ENCODE results near the gene DNAH8. TPM values are rescaled to one million over a fixed set of nuclear protein-coding genes. Genes with fewer than 3 reads are reported as not detected.
A peak's percentile ranks its signal among the peaks of the same experiment; 100 is the strongest.

Gene DNAH8
- total and polyA plus RNA-seq, 9 donors = 0.58 to 4.3 (median 1.5) TPM

DNA sequence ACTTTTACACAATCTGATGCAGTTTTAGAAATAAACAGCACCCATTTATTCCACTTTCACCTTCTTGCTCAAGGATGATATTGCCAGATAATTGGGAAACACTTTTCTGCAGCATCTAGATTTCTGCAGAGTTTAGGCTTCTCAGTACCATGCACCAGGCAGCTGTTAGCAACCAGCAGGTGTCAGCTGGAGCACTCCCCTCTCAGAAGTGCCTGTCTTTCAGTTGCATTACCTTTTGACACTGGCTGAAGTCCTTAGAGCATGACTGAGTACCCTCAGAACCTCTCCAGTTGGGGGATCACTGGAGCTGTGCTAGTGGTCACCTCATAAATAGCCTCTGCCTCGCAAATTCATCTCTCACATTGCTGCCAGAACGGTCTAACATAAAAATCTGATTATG, 91.2 kb downstream of the DNAH8 start:
- Histone ChIP-seq H3K4me1 (ENCODE audit: control insufficient read depth, insufficient read depth, low read length) (peaks cover 5% of the 10 kb centered on the region), H3K27me3 (ENCODE audit: control insufficient read depth, insufficient read depth, low read length) (no peaks in the 10 kb centered on the region), H3K36me3 (ENCODE audit: control insufficient read depth, insufficient read depth, low read length) (no peaks in the 10 kb centered on the region), H3K4me3 (ENCODE audit: low read length) (no peak overlapping the region), H3K27ac (ENCODE audit: low read length) (no peak overlapping the region), H3K9me3 (replicated peaks; ENCODE audit: control insufficient read depth, low read depth, low read length) (no peaks in the 10 kb centered on the region)
- DNase-seq = peak; percentile 27
- no CpG with 5 or more reads among the region's 2 CpGs for WGBS (ENCODE audit: insufficient coverage)

DNA sequence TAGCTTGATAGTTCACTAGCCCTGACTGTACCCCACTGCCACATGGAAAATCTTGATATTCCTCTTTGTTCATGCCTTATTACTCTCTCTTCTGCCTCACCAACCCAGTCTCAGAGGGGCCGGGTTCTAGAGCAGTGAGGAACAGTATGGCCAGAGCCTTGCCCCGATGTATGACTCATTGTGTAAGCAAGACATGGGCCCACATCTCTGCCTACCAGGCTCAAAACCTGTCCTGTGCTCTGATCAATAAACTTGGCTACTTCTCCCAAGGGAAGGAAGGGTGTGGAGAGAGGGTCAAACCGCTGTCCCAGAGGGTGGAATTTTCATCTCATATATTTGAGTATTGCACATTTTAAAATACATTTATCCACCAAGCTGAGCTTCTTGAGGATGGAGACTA, 91.7 kb downstream of the DNAH8 start:
- peaks cover 5% of the 10 kb centered on the region for H3K4me1 ChIP-seq (ENCODE audit: control insufficient read depth, insufficient read depth, low read length)
- H3K9me3 ChIP-seq (replicated peaks; ENCODE audit: control insufficient read depth, low read depth, low read length) = no peaks in the 10 kb centered on the region
- no peaks in the 10 kb centered on the region for H3K27me3 ChIP-seq (ENCODE audit: control insufficient read depth, insufficient read depth, low read length)
- WGBS (ENCODE audit: insufficient coverage) = no CpG with 5 or more reads among the region's 3 CpGs
- H3K27ac ChIP-seq (ENCODE audit: low read length) = no peak overlapping the region
- no peaks in the 10 kb centered on the region for H3K36me3 ChIP-seq (ENCODE audit: control insufficient read depth, insufficient read depth, low read length)
- DNase-seq = no peak
- H3K4me3 ChIP-seq (ENCODE audit: low read length) = no peak overlapping the region

DNA sequence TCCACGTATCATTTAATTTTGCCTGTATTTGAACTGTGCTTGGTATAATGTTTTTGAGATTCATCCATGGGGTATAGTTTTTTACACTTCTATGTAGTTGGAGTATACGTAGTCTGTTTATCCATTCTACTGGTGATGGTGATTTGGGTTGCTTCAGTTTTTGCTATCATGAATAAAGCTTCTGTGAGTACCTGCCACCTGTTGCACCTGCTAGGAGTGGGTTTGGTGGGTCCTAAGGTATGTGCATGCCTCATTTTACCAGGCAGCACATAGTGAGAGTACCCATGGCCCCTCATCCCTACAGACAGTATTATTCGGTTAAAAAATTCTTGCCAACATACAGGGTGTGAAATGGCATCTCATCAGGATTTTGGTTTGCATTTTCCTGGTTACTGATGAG, 92.9 kb downstream of the DNAH8 start:
- Histone ChIP-seq H3K4me1 (ENCODE audit: control insufficient read depth, insufficient read depth, low read length) (peaks cover 5% of the 10 kb centered on the region), H3K4me3 (ENCODE audit: low read length) (no peak overlapping the region), H3K9me3 (replicated peaks; ENCODE audit: control insufficient read depth, low read depth, low read length) (no peaks in the 10 kb centered on the region), H3K36me3 (ENCODE audit: control insufficient read depth, insufficient read depth, low read length) (no peaks in the 10 kb centered on the region), H3K27ac (ENCODE audit: low read length) (no peak overlapping the region), H3K27me3 (ENCODE audit: control insufficient read depth, insufficient read depth, low read length) (peaks cover 2% of the 10 kb centered on the region)
- DNase-seq = no peak
- WGBS (ENCODE audit: insufficient coverage) = no CpG with 5 or more reads among the region's 3 CpGs

DNA sequence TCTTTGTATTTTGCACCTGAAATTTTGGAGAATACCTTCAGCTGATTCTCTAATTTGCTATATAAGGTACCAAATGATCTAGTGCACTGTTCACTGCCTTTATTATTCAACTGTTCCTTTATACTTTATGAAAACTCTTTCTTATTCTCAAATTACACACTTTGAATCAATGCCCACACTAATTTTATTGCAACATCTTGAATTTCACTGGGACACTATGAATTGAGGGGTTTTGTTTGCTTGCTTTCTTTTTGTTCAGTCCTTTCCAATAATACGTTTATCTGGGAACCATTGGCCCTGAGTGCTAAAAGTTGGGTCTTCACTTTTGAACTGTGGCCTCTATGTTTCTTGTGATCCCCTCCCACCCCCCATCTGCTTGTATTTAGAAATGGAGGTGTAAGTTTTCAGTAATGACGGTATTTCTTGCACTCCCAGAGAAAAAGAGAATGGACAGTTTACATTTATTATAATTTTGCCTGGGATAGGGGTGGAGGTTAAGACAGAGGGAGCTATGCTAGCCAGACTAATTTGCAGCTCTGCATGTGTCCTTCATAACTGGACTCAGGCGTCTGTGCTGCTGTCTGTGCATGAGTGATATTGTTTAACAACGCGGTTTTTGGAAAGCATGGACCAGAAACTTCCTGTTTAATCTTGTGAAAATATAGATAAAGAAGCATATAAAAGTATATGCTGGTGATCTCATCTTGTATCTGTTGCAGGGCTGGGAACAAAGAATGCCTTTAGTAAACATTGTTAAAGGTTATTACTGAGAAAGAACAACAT, 98.1 kb downstream of the DNAH8 start:
- DNase-seq = no peak
- Histone ChIP-seq H3K36me3 (ENCODE audit: control insufficient read depth, insufficient read depth, low read length) (no peaks in the 10 kb centered on the region), H3K9me3 (replicated peaks; ENCODE audit: control insufficient read depth, low read depth, low read length) (no peaks in the 10 kb centered on the region), H3K4me3 (ENCODE audit: low read length) (no peak overlapping the region), H3K4me1 (ENCODE audit: control insufficient read depth, insufficient read depth, low read length) (no peaks in the 10 kb centered on the region), H3K27me3 (ENCODE audit: control insufficient read depth, insufficient read depth, low read length) (peaks cover 2% of the 10 kb centered on the region), H3K27ac (ENCODE audit: low read length) (no peak overlapping the region)
- WGBS (ENCODE audit: insufficient coverage) = no CpG with 5 or more reads among the region's 5 CpGs

DNA sequence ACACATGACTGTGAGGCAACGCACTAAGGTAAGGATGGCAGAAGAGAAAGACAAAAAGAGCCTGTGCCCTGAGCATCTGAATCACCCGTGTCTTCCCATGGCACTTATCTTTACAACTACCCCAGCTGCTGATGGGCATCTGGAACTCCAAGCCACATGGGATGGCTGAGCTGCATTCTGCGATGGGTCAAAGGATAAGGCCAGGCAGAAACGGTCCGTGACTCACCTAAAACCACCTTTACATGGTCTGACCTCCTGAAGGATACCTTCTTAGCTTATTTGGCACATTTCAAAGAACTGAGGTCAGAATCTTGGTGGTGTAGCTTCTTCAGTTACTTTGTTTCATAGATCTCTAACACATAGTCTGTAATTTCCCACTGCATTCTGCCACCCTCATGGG, 99.7 kb downstream of the DNAH8 start:
- WGBS (ENCODE audit: insufficient coverage) = 94% methylated on average over 2 of the region's 5 CpGs
- H3K4me3 ChIP-seq (ENCODE audit: low read length) = no peak overlapping the region
- H3K4me1 ChIP-seq (ENCODE audit: control insufficient read depth, insufficient read depth, low read length) = no peaks in the 10 kb centered on the region
- no peaks in the 10 kb centered on the region for H3K9me3 ChIP-seq (replicated peaks; ENCODE audit: control insufficient read depth, low read depth, low read length)
- peaks cover 2% of the 10 kb centered on the region for H3K27me3 ChIP-seq (ENCODE audit: control insufficient read depth, insufficient read depth, low read length)
- H3K36me3 ChIP-seq (ENCODE audit: control insufficient read depth, insufficient read depth, low read length) = no peaks in the 10 kb centered on the region
- no peak for DNase-seq
- H3K27ac ChIP-seq (ENCODE audit: low read length) = no peak overlapping the region

DNA sequence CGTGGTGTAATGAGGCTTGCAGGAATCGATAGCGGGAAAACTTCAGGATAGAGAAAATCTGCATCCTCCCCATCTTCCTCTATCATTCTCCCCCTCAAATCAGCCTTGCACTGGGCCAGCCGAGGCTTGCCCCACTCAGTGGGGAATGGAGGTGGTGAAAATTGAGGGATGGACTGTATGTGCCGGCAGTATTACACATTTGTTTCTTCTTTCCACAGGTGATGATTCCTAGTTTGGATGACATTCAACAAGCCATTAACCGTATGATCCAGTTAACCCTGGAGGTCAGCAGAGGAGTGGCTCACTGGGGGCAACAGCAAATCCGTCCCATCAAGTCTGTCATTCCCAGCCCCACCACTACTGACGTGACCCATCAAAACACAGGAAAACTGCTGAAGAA, 100.1 kb downstream of the DNAH8 start:
- H3K4me3 ChIP-seq (ENCODE audit: low read length) = no peak overlapping the region
- H3K9me3 ChIP-seq (replicated peaks; ENCODE audit: control insufficient read depth, low read depth, low read length) = no peaks in the 10 kb centered on the region
- H3K27ac ChIP-seq (ENCODE audit: low read length) = no peak overlapping the region
- WGBS (ENCODE audit: insufficient coverage) = no CpG with 5 or more reads among the region's 8 CpGs
- DNase-seq = no peak
- H3K27me3 ChIP-seq (ENCODE audit: control insufficient read depth, insufficient read depth, low read length) = peaks cover 2% of the 10 kb centered on the region
- no peaks in the 10 kb centered on the region for H3K4me1 ChIP-seq (ENCODE audit: control insufficient read depth, insufficient read depth, low read length)
- H3K36me3 ChIP-seq (ENCODE audit: control insufficient read depth, insufficient read depth, low read length) = no peaks in the 10 kb centered on the region

DNA sequence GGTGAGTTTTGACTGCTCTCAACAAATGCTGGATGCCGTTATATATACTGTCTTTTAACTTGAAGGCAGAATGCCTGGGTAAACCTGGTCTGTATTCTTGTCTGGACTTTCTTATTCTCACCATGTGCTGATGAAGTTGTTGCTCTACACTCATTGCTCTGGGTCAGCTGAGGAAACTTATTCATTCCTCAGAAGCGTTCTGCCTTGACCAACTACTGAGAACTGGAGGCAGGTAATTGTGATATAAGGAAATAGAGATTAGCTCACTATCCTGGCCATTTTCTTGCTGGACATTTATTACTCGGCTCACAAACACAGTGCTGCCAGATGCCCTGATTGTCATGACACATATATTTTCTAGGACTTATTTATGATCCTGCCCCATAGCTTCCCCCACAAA, 103.6 kb downstream of the DNAH8 start:
- no peak overlapping the region for H3K4me3 ChIP-seq (ENCODE audit: low read length)
- WGBS (ENCODE audit: insufficient coverage) = no CpG with 5 or more reads among the region's 3 CpGs

DNA sequence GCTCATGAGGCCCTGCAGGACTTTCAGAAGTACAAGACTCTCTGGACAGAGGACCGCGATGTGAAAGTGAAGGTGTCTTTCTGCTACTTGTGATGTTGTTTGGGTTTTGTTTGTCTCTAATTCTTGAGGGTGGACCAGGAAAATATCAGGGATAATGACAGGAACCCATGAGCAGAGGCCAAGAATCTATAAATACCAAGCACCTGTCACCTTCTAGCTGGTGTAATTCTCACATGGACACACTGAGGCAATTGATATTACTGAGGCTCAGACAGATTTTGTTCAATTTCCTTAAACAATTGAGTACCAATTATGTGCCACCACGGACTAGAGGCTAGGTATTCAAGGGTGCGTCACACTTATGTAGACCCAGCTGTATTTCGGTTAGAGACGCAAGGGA, 107.9 kb downstream of the DNAH8 start:
- Histone ChIP-seq H3K9me3 (replicated peaks; ENCODE audit: control insufficient read depth, low read depth, low read length) (no peaks in the 10 kb centered on the region), H3K4me1 (ENCODE audit: control insufficient read depth, insufficient read depth, low read length) (peaks cover 5% of the 10 kb centered on the region), H3K36me3 (ENCODE audit: control insufficient read depth, insufficient read depth, low read length) (no peaks in the 10 kb centered on the region), H3K27me3 (ENCODE audit: control insufficient read depth, insufficient read depth, low read length) (no peaks in the 10 kb centered on the region), H3K27ac (ENCODE audit: low read length) (no peak overlapping the region), H3K4me3 (ENCODE audit: low read length) (no peak overlapping the region)
- peak; percentile 6 for DNase-seq
- no CpG with 5 or more reads among the region's 6 CpGs for WGBS (ENCODE audit: insufficient coverage)

More for the DNA sequence above, 103.6 kb downstream of the DNAH8 start:
- H3K9me3 ChIP-seq (replicated peaks; ENCODE audit: control insufficient read depth, low read depth, low read length) = no peaks in the 10 kb centered on the region
- H3K36me3 ChIP-seq (ENCODE audit: control insufficient read depth, insufficient read depth, low read length) = no peaks in the 10 kb centered on the region
- H3K27me3 ChIP-seq (ENCODE audit: control insufficient read depth, insufficient read depth, low read length) = no peaks in the 10 kb centered on the region
- no peak for DNase-seq
- no peak overlapping the region for H3K27ac ChIP-seq (ENCODE audit: low read length)
- H3K4me1 ChIP-seq (ENCODE audit: control insufficient read depth, insufficient read depth, low read length) = peaks cover 3% of the 10 kb centered on the region

DNA sequence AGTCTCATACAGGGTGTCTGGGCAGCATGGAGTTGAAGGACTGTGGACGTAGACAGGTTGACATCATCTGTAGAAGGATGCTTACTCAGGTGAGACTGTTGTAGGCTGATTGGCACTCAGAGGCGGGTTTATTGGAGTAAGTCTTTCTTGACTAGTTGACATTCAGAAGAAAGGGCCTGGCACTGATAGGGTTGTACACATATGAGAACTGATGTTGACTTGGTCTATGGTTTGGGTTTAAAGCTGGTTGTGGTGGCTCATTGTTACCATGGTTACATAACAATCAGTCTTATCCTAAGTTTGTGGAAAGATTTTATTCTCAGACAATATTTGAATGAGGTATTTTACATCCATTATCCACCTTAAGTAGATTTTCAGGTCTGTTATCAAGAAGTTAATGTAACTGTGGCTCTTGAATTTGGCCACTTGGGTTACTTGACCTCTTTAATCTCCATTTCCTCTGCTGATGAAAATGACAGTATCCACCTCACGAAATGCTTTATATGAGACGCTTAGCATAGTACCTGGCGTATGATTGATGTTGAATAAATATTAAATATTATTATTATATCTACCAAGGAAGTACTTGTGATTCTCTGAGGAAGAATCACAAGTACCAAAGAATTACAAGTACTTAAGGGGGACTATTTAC, 109.3 kb downstream of the DNAH8 start:
- no peaks in the 10 kb centered on the region for H3K9me3 ChIP-seq (replicated peaks; ENCODE audit: control insufficient read depth, low read depth, low read length)
- H3K27me3 ChIP-seq (ENCODE audit: control insufficient read depth, insufficient read depth, low read length) = no peaks in the 10 kb centered on the region
- DNase-seq = no peak
- H3K27ac ChIP-seq (ENCODE audit: low read length) = no peak overlapping the region
- WGBS (ENCODE audit: insufficient coverage) = 90% methylated on average over 2 of the region's 5 CpGs
- no peaks in the 10 kb centered on the region for H3K36me3 ChIP-seq (ENCODE audit: control insufficient read depth, insufficient read depth, low read length)
- peaks cover 5% of the 10 kb centered on the region for H3K4me1 ChIP-seq (ENCODE audit: control insufficient read depth, insufficient read depth, low read length)
- H3K4me3 ChIP-seq (ENCODE audit: low read length) = no peak overlapping the region

DNA sequence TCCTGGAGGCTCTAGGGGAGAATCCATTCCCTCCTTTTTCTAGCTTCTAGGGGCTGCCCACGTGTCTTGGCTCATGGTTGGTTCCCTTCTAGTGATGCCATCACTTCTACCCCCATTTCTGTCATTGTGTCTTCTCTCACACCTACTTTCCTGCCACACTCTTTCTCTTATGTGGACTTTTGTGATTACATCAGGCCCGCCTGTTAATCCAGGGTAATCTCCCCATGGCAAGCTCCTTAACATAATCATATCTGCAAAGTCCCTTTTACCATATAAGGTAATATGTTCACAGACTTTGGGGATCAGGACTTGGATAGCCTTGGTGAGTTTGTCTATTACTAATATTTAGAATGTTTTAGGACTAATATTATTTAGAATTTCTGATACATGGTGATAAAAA, 111.9 kb downstream of the DNAH8 start:
- no peaks in the 10 kb centered on the region for H3K36me3 ChIP-seq (ENCODE audit: control insufficient read depth, insufficient read depth, low read length)
- WGBS (ENCODE audit: insufficient coverage) = 54% methylated on average over 1 of the region's 2 CpGs
- no peaks in the 10 kb centered on the region for H3K27me3 ChIP-seq (ENCODE audit: control insufficient read depth, insufficient read depth, low read length)
- H3K4me1 ChIP-seq (ENCODE audit: control insufficient read depth, insufficient read depth, low read length) = peaks cover 2% of the 10 kb centered on the region
- no peak overlapping the region for H3K27ac ChIP-seq (ENCODE audit: low read length)
- peaks cover 2% of the 10 kb centered on the region for H3K9me3 ChIP-seq (replicated peaks; ENCODE audit: control insufficient read depth, low read depth, low read length)
- no peak for DNase-seq
- no peak overlapping the region for H3K4me3 ChIP-seq (ENCODE audit: low read length)
